PC-9 (cell line): Measurements from ENCODE around the gene STRA6. TPM values are rescaled to one million over a fixed set of nuclear protein-coding genes. Genes with fewer than 3 reads are reported as not detected.

Source experiments
- BruUV-seq: library from RNA; stranded (reverse); fragments of 400-500 nt; replicated peaks from 2 replicates; lab custom pipeline; 2021; lab: Mats Ljungman, UMichigan
- CTCF ChIA-PET: fragments of 300-600 bp; sonication (Branson Sonifier 250); formaldehyde crosslinking; loops from one replicate; lab custom pipeline; 2022; ENCODE audit warnings: antibody characterized with exemption; lab: Charles Lee
- POLR2A ChIA-PET: fragments of 300-600 bp; sonication (Branson Sonifier 250); formaldehyde crosslinking; loops from one replicate; lab custom pipeline; 2022; ENCODE audit warnings: antibody characterized with exemption; ENCODE audit not compliant: unreplicated experiment; lab: Charles Lee
- DNase-seq, 2 experiments: peaks; one replicate each; pipeline versions ENCODE4 v3.0.0 to v3.0.0-alpha.2; 2015 to 2022; ENCODE audit warnings: mixed read lengths in 1 of 2
- H2AFZ ChIP-seq: fragments of 200-600 bp; sonication (generic); 2 replicates; pipeline ENCODE4 v1.8.1; 2017; ENCODE audit warnings: antibody characterized with exemption
- H3F3A ChIP-seq: fragments of 200-600 bp; sonication (generic); 2 replicates; pipeline ENCODE4 v1.8.1; 2017; ENCODE audit warnings: antibody characterized with exemption, mild to moderate bottlenecking, low read depth; ENCODE audit not compliant: insufficient read depth
- H3K27ac ChIP-seq: fragments of 200-600 bp; sonication (generic); 2 replicates; pipeline ENCODE4 v1.6.1; 2016; ENCODE audit warnings: mixed run types
- H3K27me3 ChIP-seq: fragments of 200-600 bp; sonication (generic); 2 replicates; pipeline ENCODE4 v1.6.1; 2016; ENCODE audit warnings: low read depth, mixed run types; ENCODE audit not compliant: insufficient read depth
- H3K36me3 ChIP-seq: fragments of 200-600 bp; sonication (generic); 2 replicates; pipeline ENCODE4 v1.6.1; 2016; ENCODE audit warnings: low read depth, mixed run types
- H3K4me1 ChIP-seq: fragments of 200-600 bp; sonication (generic); replicated peaks from 2 replicates; pipeline ENCODE4 v1.6.1; 2016; ENCODE audit warnings: mixed run types; ENCODE audit not compliant: insufficient read depth
- H3K4me2 ChIP-seq: fragments of 200-600 bp; sonication (generic); 2 replicates; pipeline ENCODE4 v1.6.1; 2017; ENCODE audit warnings: mixed run types
- H3K4me3 ChIP-seq: fragments of 200-600 bp; sonication (generic); 2 replicates; pipeline ENCODE4 v1.6.1; 2016; ENCODE audit warnings: mixed run types
- H3K79me2 ChIP-seq: fragments of 200-600 bp; sonication (generic); 2 replicates; pipeline ENCODE4 v1.6.1; 2017; ENCODE audit warnings: low read depth, mixed run types
- H3K9me2 ChIP-seq: fragments of 200-600 bp; sonication (generic); 2 replicates; pipeline ENCODE4 v1.8.1; 2017; ENCODE audit warnings: mild to moderate bottlenecking; ENCODE audit not compliant: insufficient read depth
- H3K9me3 ChIP-seq: fragments of 200-600 bp; sonication (generic); 2 replicates; pipeline ENCODE4 v1.8.1; 2016; ENCODE audit warnings: low read depth; ENCODE audit not compliant: insufficient read depth
- H4K20me1 ChIP-seq: fragments of 200-600 bp; sonication (generic); 2 replicates; pipeline ENCODE4 v1.8.1; 2017; ENCODE audit not compliant: insufficient read depth
- CTCF ChIP-seq: fragments of 200-600 bp; sonication (generic); conservative IDR thresholded peaks from 2 replicates; pipeline ENCODE4 v1.6.1; 2017; ENCODE audit warnings: mixed run types, antibody characterized with exemption, mild to moderate bottlenecking, moderate library complexity
- EZH2 ChIP-seq: fragments of 200-600 bp; sonication (generic); IDR thresholded peaks from 2 replicates; pipeline ENCODE4 v1.8.0; 2017; ENCODE audit warnings: antibody characterized with exemption, low read depth
- intact Hi-C: fragments of 100-400 bp; cut with micrococcal nuclease; formaldehyde crosslinking; loops from one replicate; pipeline ENCODE4 v1.10.0; 2022; ENCODE audit not compliant: unreplicated experiment
- total RNA-seq: library from RNA; stranded (reverse); gene quantifications from 2 replicates; pipeline ENCODE4 v1.2.3, GENCODE V29; 2021

The STRA6 gene
- total RNA-seq, 1 experiment from 2014 or later: 64.9 TPM

GRCh38 chr15:74184582-74185091, 17.9 kb downstream of the STRA6 start:
- H3K36me3 ChIP-seq: peaks cover 26% of the 10 kb centered on the region
- peaks cover 38% of the 10 kb centered on the region for H3F3A ChIP-seq
- CTCF ChIA-PET: no interaction called here
- no peaks in the 10 kb centered on the region for H3K9me3 ChIP-seq
- no peak for DNase-seq
- H2AFZ ChIP-seq: no peak overlapping the region
- BruUV-seq: no TSS peak
- intact Hi-C loops: no loop called here
- no peak overlapping the region for H3K27ac ChIP-seq
- TF ChIP-seq EZH2 (no peak), CTCF (no peak)
- H4K20me1 ChIP-seq: no peaks in the 10 kb centered on the region
- H3K79me2 ChIP-seq: no peaks in the 10 kb centered on the region
- no peak overlapping the region for H3K4me2 ChIP-seq
- H3K9me2 ChIP-seq: no peaks in the 10 kb centered on the region
- no peaks in the 10 kb centered on the region for H3K27me3 ChIP-seq
- H3K4me3 ChIP-seq: no peak overlapping the region
- POLR2A ChIA-PET: no interaction called here
- peaks cover 21% of the 10 kb centered on the region for H3K4me1 ChIP-seq

GRCh38 chr15:74182131-74182530, 20.5 kb downstream of the STRA6 start:
- ChIA-PET CTCF (no interaction called here), POLR2A (no interaction called here)
- no peak overlapping the region for H3K4me3 ChIP-seq
- H3K36me3 ChIP-seq: peaks cover 18% of the 10 kb centered on the region
- H3K27ac ChIP-seq: no peak overlapping the region
- BruUV-seq: no TSS peak
- H2AFZ ChIP-seq: no peak overlapping the region
- H3K9me2 ChIP-seq: no peaks in the 10 kb centered on the region
- intact Hi-C loops: no loop called here
- no peaks in the 10 kb centered on the region for H4K20me1 ChIP-seq
- peaks cover 61% of the 10 kb centered on the region for H3F3A ChIP-seq
- H3K27me3 ChIP-seq: no peaks in the 10 kb centered on the region
- peaks cover 43% of the 10 kb centered on the region for H3K4me1 ChIP-seq
- DNase-seq: no peak
- no peaks in the 10 kb centered on the region for H3K79me2 ChIP-seq
- H3K4me2 ChIP-seq: no peak overlapping the region
- TF ChIP-seq EZH2 (no peak), CTCF (no peak)
- no peaks in the 10 kb centered on the region for H3K9me3 ChIP-seq

- Histone ChIP-seq H3F3A (peaks cover 66% of the 10 kb centered on the region), H4K20me1 (no peaks in the 10 kb centered on the region), H3K79me2 (no peaks in the 10 kb centered on the region), H3K4me3 (no peak overlapping the region), H2AFZ (no peak overlapping the region), H3K27ac (peak overlapping the region; percentile 75), H3K9me2 (no peaks in the 10 kb centered on the region), H3K4me1 (peaks cover 43% of the 10 kb centered on the region), H3K4me2 (peak overlapping the region; percentile 57), H3K9me3 (no peaks in the 10 kb centered on the region), H3K36me3 (peaks cover 18% of the 10 kb centered on the region), H3K27me3 (no peaks in the 10 kb centered on the region)
- ChIA-PET CTCF (no interaction called here), POLR2A (no interaction called here)
- TF ChIP-seq EZH2 (no peak), CTCF (no peak)
- intact Hi-C loops: no loop called here
- DNase-seq: no peak
- BruUV-seq: no TSS peak
Measured at GRCh38 chr15:74180881-74181602, 21.5 kb downstream of the STRA6 start.
